ENCODE measurements around the gene MT1E. TPM values are rescaled to one million over a fixed set of nuclear protein-coding genes. Genes with fewer than 3 reads are reported as not detected.
"Not testable (repeated sequence)": the region's sequence is repeated elsewhere in the genome, so short reads cannot be mapped to it uniquely, and the experiment has no call there.

The MT1E gene
- total and polyA plus RNA-seq, 2 of the 8 experiments (the other 6 are each of a cell fraction or from before 2014, with no cell fraction given): 7.9 to 117 TPM

- ChIA-PET CTCF (ENCODE audit: partially characterized antibody) (interaction anchor here (1.0 to 2.8 kb wide), 3 partner anchors 20 to 97 kb away, joined by 3 to 9 read pairs (median 3); no protein-coding TSS in a partner anchor), POLR2A (ENCODE audit: partially characterized antibody) (interaction anchor here (0.9 to 4.7 kb wide), 5 partner anchors 9 to 60 kb away, joined by 3 to 66 read pairs (median 29); partner anchors contain the start of genes MT1G, MT1H, MT1M and MT1X)
- not testable (repeated sequence) for H3K56ac ChIP-seq (replicated peaks; ENCODE audit: insufficient read length, low read depth, low read length); H3K36me3 ChIP-seq (ENCODE audit: control insufficient read depth in 2 of 4, insufficient read depth in 4 of 4, low read length in 3 of 4); H4K20me1 ChIP-seq (replicated peaks in 1 of 2; ENCODE audit: control insufficient read depth in 1 of 2, insufficient read depth in 2 of 2, low read length in 2 of 2); H2BK120ac ChIP-seq (replicated peaks; ENCODE audit: low read depth, low read length); H3K18ac ChIP-seq (ENCODE audit: extremely low read depth, low read length); H3K23me2 ChIP-seq (ENCODE audit: low read depth, low read length); H4K91ac ChIP-seq (replicated peaks; ENCODE audit: insufficient read length, low read length); H4K5ac ChIP-seq (ENCODE audit: insufficient read length, low read depth, low read length); H3K9me3 ChIP-seq (ENCODE audit: insufficient read depth in 2 of 2, low read depth in 1 of 2, low read length in 1 of 2); H3K27ac ChIP-seq (ENCODE audit: low read depth, low read length); H3K79me2 ChIP-seq (ENCODE audit: control insufficient read depth in 1 of 2, insufficient read depth in 2 of 2, low read length in 2 of 2); H3K23ac ChIP-seq (ENCODE audit: insufficient read length); H4K8ac ChIP-seq (ENCODE audit: extremely low read depth, insufficient read depth, low read length); H2AFZ ChIP-seq (ENCODE audit: low read length); H3K4ac ChIP-seq (replicated peaks; ENCODE audit: insufficient read length, low read depth, low read length); H3K9ac ChIP-seq (replicated peaks in 1 of 4; ENCODE audit: extremely low read depth in 1 of 4, low read depth in 3 of 4, low read length in 3 of 4); H2BK15ac ChIP-seq (ENCODE audit: low read length); H3K14ac ChIP-seq (ENCODE audit: insufficient read length); H2BK20ac ChIP-seq (ENCODE audit: low read length); H2AK5ac ChIP-seq (ENCODE audit: low read depth, low read length); DNase-seq (ENCODE audit: low read depth in 1 of 2, low spot score in 2 of 2); FAIRE-seq; H3K4me2 ChIP-seq (ENCODE audit: insufficient read depth in 1 of 2, low read depth in 2 of 2, low read length in 2 of 2); H3K79me1 ChIP-seq (ENCODE audit: low read depth, low read length); H2BK12ac ChIP-seq (ENCODE audit: low read depth, low read length); H2BK5ac ChIP-seq (ENCODE audit: low read depth, low read length); H3K4me3 ChIP-seq (ENCODE audit: extremely low read depth in 1 of 4, insufficient read depth in 2 of 4, low read depth in 3 of 4, low read length in 4 of 4)
- 69% methylated on average over 5 of the region's 5 CpGs; no CpG with 5 or more reads in 1 of the 2 experiments for WGBS, 2 experiments (ENCODE audit: extremely low coverage in 1 of 2, insufficient coverage in 1 of 2, insufficient read length in 1 of 2, insufficient replicate concordance in 2 of 2, low coverage in 1 of 2, low lambda C conversion rate in 2 of 2, missing lambda C conversion rate in 1 of 2)
- peaks cover 52 to 85% (median 81%) of the 10 kb centered on the region in 4 experiments for H3K27me3 ChIP-seq (replicated peaks in 1 of 4; ENCODE audit: control insufficient read depth in 3 of 4, extremely low read depth in 1 of 4, insufficient read depth in 3 of 4, low read length in 3 of 4)
- peaks cover 0 to 21% (median 15%) of the 10 kb centered on the region in 4 experiments; a peak in 6 of 7 replicates for H3K4me1 ChIP-seq (replicated peaks in 1 of 4; ENCODE audit: control insufficient read depth in 3 of 4, insufficient read depth in 4 of 4, low read length in 3 of 4)
Observed at GRCh38 chr16:56623184-56623583, 2.4 kb upstream of the MT1E start.
